ENCODE measurements around the gene BLOC1S2.
A peak's percentile ranks its signal among the peaks of the same experiment; 100 is the strongest.
"Not testable (repeated sequence)": the region's sequence is repeated elsewhere in the genome, so short reads cannot be mapped to it uniquely, and the experiment has no call there.

Gene BLOC1S2

GRCh38 chr10:100286051-100287033 lies at the start of gene BLOC1S2:
TSS of gene BLOC1S2 (minus strand) at chr10:100286680. CDS start at chr10:100286659, 21 bp downstream.
- DNase-seq = peak; percentile 75

GRCh38 chr10:100334762-100335161 lies 48.3 kb upstream of the BLOC1S2 start:
- DNase-seq = no peak

GRCh38 chr10:100333661-100334440 lies 47.4 kb upstream of the BLOC1S2 start:
- no peak for DNase-seq

- no peak for DNase-seq
These were observed 46.6 kb upstream of the BLOC1S2 start for GRCh38 chr10:100333106-100333505.

- peak; percentile 31 for DNase-seq
These were observed 43.6 kb upstream of the BLOC1S2 start, which contains the start of gene PKD2L1 for GRCh38 chr10:100330079-100330478. TSS of gene PKD2L1 (minus strand) at chr10:100330228. CDS start at chr10:100330103, 125 bp downstream.

- DNase-seq = no peak
These were observed 41.7 kb upstream of the BLOC1S2 start for GRCh38 chr10:100328198-100328597.

GRCh38 chr10:100327718-100328009 lies 41.2 kb upstream of the BLOC1S2 start:
- DNase-seq = no peak

- DNase-seq = peak; percentile 41
These were observed 40.7 kb upstream of the BLOC1S2 start for GRCh38 chr10:100327007-100327717.

- no peak for DNase-seq
These were observed 38.7 kb upstream of the BLOC1S2 start for GRCh38 chr10:100325158-100325557.

GRCh38 chr10:100319707-100320402 lies 33.4 kb upstream of the BLOC1S2 start:
- DNase-seq = peak; percentile 58

GRCh38 chr10:100318207-100318606 lies 31.7 kb upstream of the BLOC1S2 start:
- no peak for DNase-seq

- no peak for DNase-seq
These were observed 29.1 kb upstream of the BLOC1S2 start for GRCh38 chr10:100315615-100316014.

- no peak for DNase-seq
These were observed 24.8 kb upstream of the BLOC1S2 start for GRCh38 chr10:100311298-100311697.

GRCh38 chr10:100307684-100308083 lies 21.2 kb upstream of the BLOC1S2 start:
- DNase-seq = no peak

GRCh38 chr10:100306861-100307260 lies 20.4 kb upstream of the BLOC1S2 start:
- DNase-seq = no peak

GRCh38 chr10:100304414-100304813 lies 17.9 kb upstream of the BLOC1S2 start:
- no peak for DNase-seq

GRCh38 chr10:100303724-100304319 lies 17.3 kb upstream of the BLOC1S2 start:
- DNase-seq = peak; percentile 23

GRCh38 chr10:100301123-100301522 lies 14.6 kb upstream of the BLOC1S2 start:
- not testable (repeated sequence) for DNase-seq

GRCh38 chr10:100297242-100297641 lies 10.8 kb upstream of the BLOC1S2 start:
- DNase-seq = no peak

- no peak for DNase-seq
These were observed 6.6 kb upstream of the BLOC1S2 start for GRCh38 chr10:100293066-100293465.

GRCh38 chr10:100292300-100292699 lies 5.8 kb upstream of the BLOC1S2 start:
- DNase-seq = not testable (repeated sequence)

- DNase-seq = no peak
These were observed 4.9 kb upstream of the BLOC1S2 start for GRCh38 chr10:100291356-100291755.
